Measurements from ENCODE around the gene HAVCR2. TPM values are rescaled to one million over a fixed set of nuclear protein-coding genes. Genes with fewer than 3 reads are reported as not detected.
"Not testable (repeated sequence)": the region's sequence is repeated elsewhere in the genome, so short reads cannot be mapped to it uniquely, and the experiment has no call there.

HAVCR2 gene
- total RNA-seq, 1 donor from 2014 or later = 7.3 TPM

DNA sequence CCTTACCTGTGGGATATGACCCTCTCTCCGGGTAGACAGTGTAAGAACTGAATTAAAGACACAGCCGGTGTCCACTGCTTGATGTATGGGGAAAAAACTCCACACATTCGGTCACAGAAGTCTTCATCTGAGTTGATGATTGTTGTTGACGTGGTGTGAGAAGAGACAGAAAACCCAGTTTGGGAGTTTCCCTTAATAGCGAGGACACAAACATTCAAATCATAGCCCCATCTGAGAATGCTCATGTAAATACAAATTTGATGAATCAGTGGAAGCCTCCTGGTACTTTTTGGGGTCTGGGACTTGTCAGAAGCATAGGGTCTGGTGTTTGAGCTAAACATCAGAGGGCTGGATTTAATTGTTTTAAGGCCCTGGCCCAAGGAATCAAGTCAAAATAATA is 60.9 kb downstream of the HAVCR2 start:
- DNase-seq (ENCODE audit: low spot score in 2 of 2) (no peak), FAIRE-seq (no peak)

DNA sequence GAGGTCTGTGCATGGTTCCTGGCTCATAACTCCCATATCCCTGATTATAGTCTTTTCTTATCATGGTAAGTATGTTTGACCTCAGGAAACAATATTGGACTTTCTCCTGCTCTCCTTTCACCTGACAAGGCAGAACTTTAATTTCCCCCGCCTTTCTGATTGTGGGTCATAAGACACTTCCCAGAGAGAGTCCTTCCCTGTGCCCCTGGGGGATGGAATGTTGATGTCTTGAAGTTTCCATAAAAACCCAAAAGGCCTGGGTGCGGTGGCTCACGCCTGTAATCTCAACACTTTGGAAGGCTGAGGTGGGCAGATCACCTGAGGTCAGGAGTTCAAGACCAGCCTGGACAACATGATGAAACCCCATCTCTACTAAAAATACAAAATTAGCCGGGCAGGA is 61.8 kb downstream of the HAVCR2 start:
- DNase-seq (ENCODE audit: low spot score in 2 of 2); FAIRE-seq: not testable (repeated sequence)

DNA sequence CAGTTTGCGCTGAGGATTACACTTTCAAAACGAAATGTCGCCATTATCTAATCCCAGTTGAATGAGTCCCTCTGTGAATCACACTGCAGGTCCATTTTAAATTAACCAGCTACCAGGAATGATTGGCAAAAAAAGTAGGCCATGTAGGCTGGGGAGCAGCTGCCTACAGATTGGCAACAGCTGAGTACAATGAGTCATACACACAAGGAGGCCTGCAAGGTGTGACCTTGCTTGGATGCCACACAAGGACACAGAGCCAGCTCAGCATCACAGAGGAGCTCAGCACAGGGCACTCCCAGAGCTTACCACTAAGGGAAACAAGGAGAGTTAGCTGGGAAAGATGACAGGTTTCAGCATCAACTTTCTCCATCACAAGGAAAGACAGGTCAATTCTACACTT is 62.8 kb downstream of the HAVCR2 start:
- DNase-seq (ENCODE audit: low spot score in 2 of 2) (no peak), FAIRE-seq (no peak)

DNA sequence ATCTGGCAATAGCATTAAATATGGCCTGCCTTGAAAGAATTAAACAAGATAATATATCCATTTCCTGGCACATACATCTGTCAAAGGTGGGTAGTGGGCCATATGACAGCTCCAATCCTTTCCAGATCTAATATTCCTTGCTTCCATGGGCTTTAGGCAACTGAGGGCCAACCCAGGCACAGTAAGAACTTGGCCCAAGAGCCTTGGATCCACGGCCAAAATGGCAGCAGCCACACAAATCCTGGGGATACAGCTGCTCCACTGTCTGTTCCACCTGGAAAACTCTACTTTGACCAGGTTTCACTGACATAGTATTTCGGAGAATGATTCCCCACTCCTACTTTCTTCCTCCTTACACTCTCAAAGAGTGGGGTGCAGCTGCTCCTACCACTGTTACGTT is 63.2 kb downstream of the HAVCR2 start:
- FAIRE-seq (no peak), DNase-seq (ENCODE audit: low spot score in 2 of 2) (no peak)

DNA sequence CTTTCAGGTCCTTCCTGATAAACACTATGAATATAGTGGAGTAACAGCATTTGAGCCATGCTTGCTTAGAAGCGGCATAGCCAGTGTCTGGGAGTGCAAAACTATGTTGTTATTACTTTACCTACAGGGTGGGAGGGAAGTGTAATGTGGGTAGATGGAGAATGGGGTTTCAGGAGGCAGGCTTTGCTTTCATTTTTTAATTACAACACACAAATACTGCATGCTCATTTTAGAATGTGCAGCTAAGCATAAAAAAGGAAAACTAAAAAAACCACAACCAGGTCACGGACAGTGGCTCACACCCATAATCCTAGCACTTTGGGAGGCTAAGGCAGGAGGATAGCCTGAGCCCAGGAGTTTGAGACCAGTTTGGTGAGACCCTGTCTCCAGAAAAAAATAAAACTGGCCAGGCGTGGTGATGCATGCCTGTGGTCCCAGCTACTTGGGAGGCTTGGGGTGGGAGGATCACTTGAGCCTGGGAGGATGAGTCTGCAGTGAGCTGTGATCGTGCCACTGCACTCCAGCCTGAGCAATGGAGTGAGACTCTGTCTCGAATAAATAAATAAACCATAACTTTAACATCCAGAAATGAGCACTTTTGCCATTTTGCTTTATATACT is 70.2 kb downstream of the HAVCR2 start:
- DNase-seq (ENCODE audit: low spot score in 2 of 2) (no peak), FAIRE-seq (no peak)

Other genes with a start within 250 kb of the HAVCR2 start
- under 0.01 TPM for gene TIMD4, start 145.8 kb downstream of the HAVCR2 start, total RNA-seq
- 0.82 TPM for gene HAVCR1, start 49.9 kb downstream of the HAVCR2 start, total RNA-seq
- gene MED7, start 33.8 kb upstream of the HAVCR2 start, total RNA-seq = 44.4 TPM
- gene GARIN3, start 57.2 kb upstream of the HAVCR2 start, total RNA-seq = not detected
- not detected for gene ITK, start 71.8 kb upstream of the HAVCR2 start, total RNA-seq
- gene CYFIP2, start 157.1 kb upstream of the HAVCR2 start, total RNA-seq = 71.7 TPM